Mucosa of stomach (tissue), 1 donor: Measurements from ENCODE around the gene UGP2.

Experiments used
- H3K27me3 ChIP-seq: one replicate; pipeline ENCODE4 v1.7.0; 2013; ENCODE audit warnings: mild to moderate bottlenecking, low read length; ENCODE audit not compliant: control insufficient read depth, insufficient read depth
- H3K36me3 ChIP-seq: one replicate; pipeline ENCODE4 v1.7.0; 2013; ENCODE audit warnings: low read length; ENCODE audit not compliant: control insufficient read depth, insufficient read depth
- H3K4me1 ChIP-seq: one replicate; pipeline ENCODE4 v1.7.0; 2013; ENCODE audit warnings: mild to moderate bottlenecking, low read length; ENCODE audit not compliant: control insufficient read depth, insufficient read depth
- H3K4me3 ChIP-seq: one replicate; pipeline ENCODE4 v1.7.0; 2013; ENCODE audit warnings: low read length
- H3K9ac ChIP-seq: one replicate; pipeline ENCODE4 v1.7.0; 2013; ENCODE audit warnings: mild to moderate bottlenecking, low read length, moderate library complexity
- H3K9me3 ChIP-seq: one replicate; pipeline ENCODE4 v1.7.0; 2013; ENCODE audit warnings: mild to moderate bottlenecking, low read length, moderate library complexity; ENCODE audit not compliant: control insufficient read depth
- donor health status: Pancreatic carcinoma.

UGP2 gene

DNA sequence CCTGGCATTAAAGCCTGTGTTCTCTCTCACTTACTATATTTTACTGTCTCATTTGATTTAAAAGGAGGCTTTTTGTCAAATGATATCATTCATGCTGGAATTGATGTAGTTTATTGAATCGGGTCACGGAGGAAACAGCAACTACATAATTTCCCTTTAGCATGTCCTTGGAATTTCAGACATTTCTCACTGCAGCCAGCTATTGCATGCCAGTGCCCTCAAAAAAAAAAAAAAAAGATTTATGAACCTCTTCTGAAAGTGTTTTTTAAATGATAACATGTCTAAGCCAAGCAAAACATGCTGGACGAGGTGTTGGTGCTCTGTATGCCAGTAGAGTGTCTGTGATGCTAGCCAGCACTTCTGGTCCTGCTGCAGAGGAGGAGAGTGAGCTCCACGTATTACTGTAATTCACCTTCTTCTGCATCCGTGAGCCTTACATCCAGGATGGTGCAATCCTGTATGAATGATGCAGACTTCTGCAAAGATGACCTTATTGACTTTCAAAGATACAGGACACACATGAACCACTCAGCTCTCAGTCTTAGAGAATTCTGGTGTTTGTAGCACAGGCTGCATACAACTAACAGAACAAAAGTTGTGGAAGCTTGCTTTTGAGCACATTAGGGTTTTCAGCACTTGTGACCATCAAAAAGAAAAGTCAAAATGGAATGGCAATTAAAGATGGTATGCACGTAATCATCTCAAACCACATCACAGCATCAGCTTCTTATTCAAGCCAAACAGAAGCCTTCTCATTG lies 31.1 kb downstream of the UGP2 start:
- no peak overlapping the region for H3K4me3 ChIP-seq
- no peaks in the 10 kb centered on the region for H3K27me3 ChIP-seq
- H3K9me3 ChIP-seq: no peaks in the 10 kb centered on the region
- H3K36me3 ChIP-seq: no peaks in the 10 kb centered on the region
- peaks cover 12% of the 10 kb centered on the region for H3K4me1 ChIP-seq
- no peak overlapping the region for H3K9ac ChIP-seq

DNA sequence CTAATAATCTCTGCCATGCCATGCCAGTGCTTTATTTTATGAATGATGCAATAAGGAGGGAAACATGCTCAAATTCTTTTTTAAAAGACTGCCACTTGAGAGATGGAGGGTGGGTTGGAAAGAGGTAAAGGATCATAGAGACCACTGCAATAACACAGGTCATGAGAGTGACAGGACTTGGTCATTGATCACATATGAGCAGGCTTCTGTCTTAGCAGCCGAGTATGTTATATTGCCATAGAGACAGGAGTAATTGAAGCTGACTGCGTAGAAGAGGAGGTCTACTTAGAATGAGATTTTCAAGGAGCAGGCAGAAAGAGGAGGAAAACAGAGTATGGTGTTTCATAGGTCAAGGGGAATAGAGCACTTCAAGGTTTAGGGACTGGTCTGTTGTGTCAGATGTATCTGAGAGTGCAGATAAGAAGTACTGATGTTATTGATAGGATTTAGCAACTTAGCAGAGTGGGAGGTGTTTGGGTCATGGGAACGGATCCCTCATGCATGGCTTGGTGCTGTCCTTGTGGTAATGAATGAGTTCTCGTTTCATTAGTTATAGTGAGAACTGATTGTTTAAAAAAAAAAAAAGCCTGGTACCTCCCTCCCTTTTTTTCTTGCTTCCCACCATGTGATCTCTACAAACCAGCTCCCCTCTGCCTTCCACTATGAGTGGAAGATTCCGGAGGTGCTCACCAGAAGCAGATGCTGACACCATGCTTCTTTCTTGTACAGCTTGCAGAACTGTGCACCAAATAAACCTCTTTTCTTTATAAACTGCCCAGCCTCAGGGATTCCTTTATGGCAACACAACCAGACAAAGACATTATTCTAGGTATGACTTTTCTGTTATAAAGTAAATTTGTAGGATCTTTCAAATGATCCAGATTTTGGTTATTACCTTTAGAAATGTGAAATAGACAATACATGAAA lies 32.8 kb downstream of the UGP2 start:
- no peak overlapping the region for H3K9ac ChIP-seq
- no peak overlapping the region for H3K4me3 ChIP-seq
- H3K36me3 ChIP-seq: no peaks in the 10 kb centered on the region
- no peaks in the 10 kb centered on the region for H3K9me3 ChIP-seq
- H3K27me3 ChIP-seq: no peaks in the 10 kb centered on the region
- H3K4me1 ChIP-seq: peaks cover 12% of the 10 kb centered on the region

DNA sequence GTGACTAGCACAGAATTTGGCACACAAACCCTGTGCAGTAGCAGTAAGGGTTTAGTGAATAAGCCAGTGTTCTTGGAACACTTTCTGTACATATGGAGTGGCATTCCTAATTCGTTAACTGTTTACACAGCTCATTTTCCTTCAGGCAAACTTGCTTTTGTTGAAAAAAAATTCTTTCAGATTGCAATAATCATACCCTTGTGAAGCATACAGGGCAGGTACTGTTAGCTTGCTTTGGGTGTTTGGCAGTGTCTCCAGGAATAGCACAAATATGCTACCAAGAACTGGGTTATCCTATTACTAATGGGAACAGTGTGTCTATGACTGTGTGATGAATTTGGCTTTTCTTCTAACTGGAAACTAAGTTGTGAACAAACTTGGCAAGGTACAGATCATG lies 33.4 kb downstream of the UGP2 start:
- Histone ChIP-seq H3K4me1 (peaks cover 12% of the 10 kb centered on the region), H3K36me3 (no peaks in the 10 kb centered on the region), H3K27me3 (no peaks in the 10 kb centered on the region), H3K4me3 (no peak overlapping the region), H3K9me3 (no peaks in the 10 kb centered on the region), H3K9ac (no peak overlapping the region)

DNA sequence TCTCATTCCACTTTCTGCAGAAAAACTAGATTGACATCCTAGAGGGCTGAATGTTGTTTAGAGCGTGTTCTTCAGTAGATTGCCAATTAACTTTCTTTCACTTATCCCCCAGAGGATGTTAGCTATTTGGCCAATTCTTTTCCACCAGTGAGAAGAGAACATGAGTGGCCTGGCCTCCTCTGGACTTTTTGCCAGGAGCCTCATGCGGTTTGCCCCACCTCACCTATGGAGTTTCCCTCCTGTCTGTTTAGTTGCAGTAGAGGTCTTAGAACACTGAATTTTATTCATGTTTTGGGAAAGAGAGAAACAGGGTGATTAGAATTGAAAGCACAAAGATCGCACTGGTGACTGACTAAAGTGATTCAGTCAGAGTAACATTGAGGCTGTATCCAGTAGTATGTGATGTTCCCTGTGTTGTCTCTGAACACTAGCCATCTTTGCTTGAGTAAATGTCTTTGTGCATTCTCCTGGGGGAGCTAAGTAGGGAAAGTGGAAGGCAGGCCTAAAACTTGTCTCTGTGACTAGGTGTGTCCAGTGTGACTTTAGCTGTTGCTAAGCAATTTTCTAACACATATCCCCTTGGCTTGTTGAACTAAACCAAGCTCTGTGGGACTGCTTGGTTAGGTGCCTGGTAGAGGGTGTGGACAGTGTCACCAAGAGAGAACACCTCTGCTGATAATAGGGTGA lies 34.0 kb downstream of the UGP2 start:
- H3K9me3 ChIP-seq: no peaks in the 10 kb centered on the region
- no peaks in the 10 kb centered on the region for H3K36me3 ChIP-seq
- H3K9ac ChIP-seq: no peak overlapping the region
- no peak overlapping the region for H3K4me3 ChIP-seq
- H3K27me3 ChIP-seq: no peaks in the 10 kb centered on the region
- H3K4me1 ChIP-seq: peaks cover 12% of the 10 kb centered on the region

DNA sequence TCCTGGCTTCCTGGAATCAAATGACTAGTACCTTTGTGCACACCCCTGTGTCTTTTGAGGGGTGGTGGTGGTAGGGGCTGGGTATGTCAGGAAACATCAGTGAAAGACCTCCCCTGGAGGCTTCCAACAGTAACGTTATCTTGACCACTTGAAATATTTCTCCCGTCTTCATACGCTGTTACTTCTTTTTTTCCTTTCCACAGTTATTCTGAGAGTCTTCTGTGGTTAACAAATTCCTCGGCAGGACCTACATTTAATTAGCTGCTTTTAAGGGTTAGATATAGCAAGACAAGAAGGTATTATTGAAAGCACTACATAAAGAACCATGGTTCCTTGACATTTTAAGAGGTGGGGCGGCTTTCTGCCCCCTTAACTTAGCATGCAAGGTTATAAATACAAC lies 34.6 kb downstream of the UGP2 start:
- H3K36me3 ChIP-seq: no peaks in the 10 kb centered on the region
- H3K9ac ChIP-seq: no peak overlapping the region
- H3K27me3 ChIP-seq: no peaks in the 10 kb centered on the region
- H3K4me1 ChIP-seq: peaks cover 12% of the 10 kb centered on the region
- H3K4me3 ChIP-seq: no peak overlapping the region
- no peaks in the 10 kb centered on the region for H3K9me3 ChIP-seq

DNA sequence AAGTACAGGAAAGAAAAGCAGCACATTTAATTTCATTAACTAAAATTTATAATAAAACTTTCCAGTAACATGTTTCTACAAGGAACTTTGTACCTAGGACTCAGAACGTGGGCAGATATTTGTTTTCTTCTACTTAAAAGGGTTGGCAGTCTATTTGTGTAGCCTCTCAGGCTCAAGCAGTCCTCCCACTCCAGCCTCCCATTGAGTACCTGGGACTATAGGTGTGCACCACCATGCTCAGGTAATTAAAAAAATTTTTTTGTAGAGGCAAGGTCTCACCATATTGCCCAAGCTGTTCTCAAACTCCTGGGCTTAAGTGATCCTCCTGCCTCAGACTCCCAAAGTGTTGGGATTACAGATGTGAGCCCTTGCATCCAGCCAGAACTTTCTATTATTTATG lies 36.8 kb downstream of the UGP2 start:
- H3K36me3 ChIP-seq: no peaks in the 10 kb centered on the region
- no peak overlapping the region for H3K9ac ChIP-seq
- H3K27me3 ChIP-seq: no peaks in the 10 kb centered on the region
- H3K4me3 ChIP-seq: no peak overlapping the region
- H3K9me3 ChIP-seq: no peaks in the 10 kb centered on the region
- H3K4me1 ChIP-seq: peaks cover 12% of the 10 kb centered on the region

DNA sequence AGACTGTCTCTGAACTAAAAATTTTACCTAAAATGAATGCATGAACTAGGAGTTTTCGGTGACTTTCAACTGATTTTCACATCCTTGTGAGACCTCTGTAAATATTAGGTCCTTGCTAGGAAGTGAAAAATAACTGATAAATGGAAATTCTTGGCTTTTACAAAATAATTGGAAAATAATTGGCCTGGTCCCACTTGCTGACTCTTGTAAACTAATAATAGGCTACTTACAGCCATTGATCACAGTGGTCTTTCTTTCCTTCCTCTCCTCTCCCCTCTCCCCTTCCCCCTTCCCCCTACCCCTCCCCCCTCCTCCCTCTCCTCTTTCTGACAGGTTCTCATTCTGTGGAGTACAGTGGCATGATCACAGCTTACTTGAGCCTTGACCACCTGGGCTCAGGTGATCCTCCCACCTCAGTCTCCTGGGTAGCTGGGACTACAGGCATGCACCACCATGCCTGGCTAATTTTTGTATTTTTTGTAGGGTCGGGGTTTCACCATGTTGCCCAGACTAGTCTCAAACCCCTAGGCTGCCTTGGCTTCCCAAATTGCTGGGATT lies 38.3 kb downstream of the UGP2 start:
- Histone ChIP-seq H3K27me3 (no peaks in the 10 kb centered on the region), H3K36me3 (no peaks in the 10 kb centered on the region), H3K4me3 (no peak overlapping the region), H3K4me1 (peaks cover 12% of the 10 kb centered on the region), H3K9me3 (no peaks in the 10 kb centered on the region), H3K9ac (no peak overlapping the region)

DNA sequence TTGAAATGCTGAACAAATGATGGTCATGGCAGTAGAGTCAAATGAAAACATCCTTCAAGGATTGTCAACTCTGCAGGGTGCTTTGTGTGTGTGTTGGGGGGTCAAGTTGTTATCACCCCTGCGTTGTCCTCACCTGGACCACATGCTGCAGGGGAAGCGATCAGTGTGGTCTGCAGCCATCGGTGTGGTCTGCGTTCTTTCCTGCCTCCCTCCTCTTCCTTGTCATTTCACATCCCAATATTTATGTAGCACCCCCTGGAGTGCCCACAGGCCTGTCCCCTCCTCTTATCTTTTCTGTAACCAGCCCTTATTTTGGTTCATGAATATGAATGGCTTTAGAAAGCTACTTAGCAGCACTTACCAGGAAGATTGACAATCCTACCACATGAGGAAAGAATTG lies 38.9 kb downstream of the UGP2 start:
- no peak overlapping the region for H3K4me3 ChIP-seq
- no peaks in the 10 kb centered on the region for H3K36me3 ChIP-seq
- H3K27me3 ChIP-seq: no peaks in the 10 kb centered on the region
- no peaks in the 10 kb centered on the region for H3K9me3 ChIP-seq
- no peak overlapping the region for H3K9ac ChIP-seq
- peaks cover 9% of the 10 kb centered on the region for H3K4me1 ChIP-seq

DNA sequence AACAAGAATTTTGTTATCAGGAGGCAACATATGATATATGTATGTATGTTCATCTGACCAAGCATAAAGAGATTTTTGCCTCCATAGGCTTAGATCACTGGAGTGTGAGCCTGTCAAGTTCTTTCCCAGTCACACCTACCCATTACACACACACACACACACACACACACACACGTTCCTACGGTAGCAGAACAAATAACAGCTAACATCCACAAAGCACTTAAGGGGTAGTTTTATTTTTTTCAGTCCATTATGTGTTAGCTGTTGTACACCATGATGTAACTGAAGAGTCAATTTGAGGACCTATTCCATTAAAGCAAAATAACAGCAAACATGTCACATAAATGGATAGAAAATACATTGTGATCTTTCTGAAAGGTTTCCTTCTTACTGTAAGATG lies 39.5 kb downstream of the UGP2 start:
- H3K4me1 ChIP-seq: peaks cover 3% of the 10 kb centered on the region
- H3K9ac ChIP-seq: no peak overlapping the region
- no peaks in the 10 kb centered on the region for H3K27me3 ChIP-seq
- no peaks in the 10 kb centered on the region for H3K36me3 ChIP-seq
- H3K4me3 ChIP-seq: no peak overlapping the region
- H3K9me3 ChIP-seq: no peaks in the 10 kb centered on the region

DNA sequence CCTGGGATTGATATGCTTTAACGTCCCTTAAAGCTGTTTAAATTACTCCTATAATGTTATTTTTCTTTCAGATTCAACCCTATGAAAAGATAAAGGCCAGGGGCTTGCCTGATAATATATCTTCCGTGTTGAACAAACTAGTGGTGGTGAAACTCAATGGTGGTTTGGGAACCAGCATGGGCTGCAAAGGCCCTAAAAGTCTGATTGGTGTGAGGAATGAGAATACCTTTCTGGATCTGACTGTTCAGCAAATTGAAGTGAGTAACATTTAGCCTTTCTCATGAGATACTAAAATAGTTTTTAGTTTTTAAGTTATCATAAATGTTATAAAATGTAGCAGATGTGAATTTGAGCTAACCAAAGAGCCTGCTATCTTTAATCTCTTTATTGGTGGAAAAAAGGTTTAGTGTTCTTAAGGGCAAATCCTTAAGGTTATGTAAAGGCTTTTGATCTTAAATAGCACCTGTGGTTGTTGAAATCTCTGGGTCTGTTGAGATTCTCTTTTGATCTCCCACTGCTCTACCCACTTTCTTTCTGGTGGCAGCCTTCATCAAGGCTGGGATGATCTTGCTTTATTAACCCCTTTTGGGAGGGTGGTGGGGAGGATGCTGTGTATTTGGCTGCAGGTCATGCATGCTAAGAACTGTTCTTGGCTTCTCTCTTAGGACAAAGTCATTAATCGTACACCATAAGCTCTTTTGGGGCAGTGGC lies 40.9 kb downstream of the UGP2 start:
- Histone ChIP-seq H3K4me3 (no peak overlapping the region), H3K9ac (no peak overlapping the region), H3K27me3 (no peaks in the 10 kb centered on the region), H3K9me3 (no peaks in the 10 kb centered on the region), H3K36me3 (no peaks in the 10 kb centered on the region), H3K4me1 (no peaks in the 10 kb centered on the region)

DNA sequence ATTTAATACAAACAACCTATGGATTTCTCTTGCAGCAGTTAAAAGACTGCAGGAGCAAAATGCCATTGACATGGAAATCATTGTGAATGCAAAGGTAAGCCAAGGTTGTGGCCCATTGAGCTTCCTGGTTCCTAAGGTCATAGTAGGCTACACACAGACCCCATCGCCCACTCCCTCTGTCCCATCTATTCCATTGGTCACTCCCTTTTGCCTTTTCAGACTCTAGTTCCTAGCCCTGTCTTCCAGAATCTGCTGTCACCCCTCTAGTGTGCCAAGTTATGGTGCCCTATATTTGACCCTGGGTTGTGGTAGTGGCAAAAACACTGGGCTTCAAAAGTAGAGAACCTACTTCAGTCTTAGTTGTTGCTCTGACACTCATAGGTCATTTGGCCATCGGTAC lies 44.7 kb downstream of the UGP2 start:
- Histone ChIP-seq H3K9ac (no peak overlapping the region), H3K9me3 (no peaks in the 10 kb centered on the region), H3K4me1 (no peaks in the 10 kb centered on the region), H3K36me3 (no peaks in the 10 kb centered on the region), H3K4me3 (no peak overlapping the region), H3K27me3 (no peaks in the 10 kb centered on the region)
